Measurements from ENCODE around the gene AFF3.

AFF3 gene

DNA sequence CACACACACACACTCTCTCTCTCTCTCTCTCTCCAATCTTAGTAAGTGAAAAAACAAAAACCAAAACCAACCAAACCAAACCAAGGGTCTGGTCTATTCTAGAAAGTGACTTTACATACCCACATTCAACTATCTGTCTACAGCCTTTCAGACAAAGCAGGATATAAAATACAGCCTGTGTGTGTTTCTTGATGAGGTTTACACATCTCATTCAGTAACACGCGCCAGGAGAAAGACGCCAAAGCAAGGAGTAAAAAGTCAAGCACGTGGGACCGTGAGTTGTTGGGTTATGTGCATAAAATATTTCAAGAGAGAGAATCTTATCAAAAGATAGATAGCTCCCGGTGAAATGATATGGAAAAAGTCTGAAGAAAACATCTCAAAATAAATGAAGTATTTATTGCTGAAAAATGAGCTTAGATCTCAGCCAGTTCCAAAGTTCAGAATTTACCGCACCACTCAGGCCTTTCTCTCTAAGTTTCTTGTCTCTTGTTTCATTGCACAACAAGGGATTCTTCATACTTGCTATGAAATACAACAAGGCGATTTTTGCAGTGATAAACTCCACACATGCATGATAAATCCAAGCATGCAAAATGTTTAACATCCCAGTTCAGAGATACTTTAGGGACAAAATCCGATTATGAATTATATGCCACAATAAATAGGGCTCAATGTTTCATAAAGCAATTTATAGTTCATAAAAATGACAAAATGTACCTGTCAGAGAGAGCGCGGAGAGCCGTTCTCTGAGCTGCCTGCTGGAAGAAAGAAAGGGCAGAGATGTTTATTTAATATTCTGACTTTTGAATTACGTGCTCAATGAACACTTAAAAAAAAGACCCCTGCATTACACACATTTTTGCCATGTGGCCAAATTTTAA is 493.2 kb downstream of the AFF3 start:
- DNase-seq = no peak

DNA sequence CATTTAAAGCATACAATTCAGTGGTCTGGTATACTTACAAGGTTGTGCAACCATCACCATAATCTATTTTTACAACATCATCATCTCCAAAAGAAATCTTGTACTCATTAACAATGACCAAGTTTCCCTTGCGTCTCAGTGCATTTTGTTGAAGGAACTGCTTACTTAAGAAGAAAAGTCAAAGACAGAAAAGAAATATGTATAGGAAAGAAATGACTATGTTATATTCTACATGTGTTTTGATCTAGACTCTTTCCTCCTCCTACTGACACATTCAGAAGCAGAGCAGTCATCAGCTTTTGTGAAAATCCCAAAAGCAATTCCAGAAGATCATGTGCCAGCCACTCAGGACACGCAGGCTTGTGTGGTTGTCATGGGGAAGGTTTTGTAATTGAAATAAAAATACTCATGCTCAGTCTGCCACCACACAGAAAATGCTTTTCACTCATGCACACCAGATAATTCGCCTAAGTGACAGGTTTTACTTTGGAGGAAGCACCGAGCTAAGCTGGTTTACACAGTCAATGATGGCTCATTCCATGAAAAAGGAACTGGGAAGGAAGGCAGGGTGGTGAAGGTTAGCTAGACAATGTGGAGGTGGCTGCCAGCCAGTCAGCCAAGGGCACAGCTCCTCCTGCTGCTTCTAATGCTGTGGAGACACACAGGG is 494.1 kb downstream of the AFF3 start:
- no peak for DNase-seq

DNA sequence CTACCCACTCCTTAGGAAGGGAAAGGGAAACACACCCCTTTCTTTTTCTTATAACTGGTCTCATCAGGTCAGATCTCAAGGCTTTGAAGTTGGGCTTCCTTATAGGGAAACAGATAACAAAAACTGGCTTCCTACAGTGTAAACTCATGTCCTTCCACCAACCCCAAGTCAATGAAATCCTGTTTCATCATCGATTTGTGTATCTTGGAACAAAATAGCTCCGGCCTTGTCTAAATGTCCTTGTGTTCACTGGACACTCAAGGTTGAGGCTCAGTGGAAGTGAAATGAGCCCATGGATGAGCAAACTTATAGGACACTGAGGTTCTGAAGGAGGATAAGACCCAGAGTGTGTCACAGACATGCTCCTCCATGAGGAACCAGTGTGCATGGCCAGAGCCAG is 496.4 kb downstream of the AFF3 start:
- DNase-seq = no peak

DNA sequence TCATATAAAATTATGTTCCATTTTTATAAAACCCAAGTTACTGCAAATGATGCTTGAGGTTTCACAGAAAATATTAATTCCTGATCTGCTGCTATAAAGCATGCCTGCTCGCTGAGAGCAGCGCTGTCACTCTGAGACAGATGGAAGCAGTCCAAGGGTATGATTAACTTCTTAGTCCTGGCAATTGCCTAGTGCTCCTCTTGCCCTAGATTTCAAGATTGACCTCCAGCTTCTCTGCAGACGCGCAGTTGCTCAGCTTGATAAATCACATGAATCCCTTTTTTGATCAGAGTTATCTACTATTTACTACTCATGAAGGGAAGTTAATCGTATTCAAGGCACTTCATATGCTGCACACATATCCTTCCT is 498.0 kb downstream of the AFF3 start:
- no peak for DNase-seq

DNA sequence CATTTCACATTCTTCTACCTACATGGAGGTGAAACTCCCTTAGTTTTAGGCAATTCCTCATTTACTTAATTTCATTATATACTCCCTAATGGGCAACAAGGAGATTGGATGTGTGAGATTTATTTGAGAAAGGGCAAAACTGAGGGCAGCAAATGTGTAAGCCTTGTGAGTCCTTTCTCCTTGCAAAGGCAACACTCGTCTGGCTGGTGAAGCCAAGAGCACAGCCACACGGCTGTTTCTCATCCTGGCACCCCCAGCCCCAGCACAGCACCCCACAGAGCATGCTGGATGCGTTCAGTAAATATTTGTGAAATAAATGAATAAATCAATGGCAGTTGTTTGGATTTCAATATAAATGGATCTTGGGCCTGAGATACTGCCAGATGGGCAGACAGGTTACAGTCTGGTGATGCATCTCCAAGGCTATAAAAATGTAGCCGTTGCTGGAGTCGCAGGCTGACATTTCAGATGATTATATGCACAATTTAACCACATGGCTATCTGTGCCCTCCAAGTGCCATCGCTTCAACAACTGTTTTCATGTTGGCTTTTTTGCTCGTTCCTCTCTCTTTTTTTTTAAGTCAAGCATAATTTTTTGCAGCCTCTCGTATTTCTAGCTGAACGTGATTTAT is 498.5 kb downstream of the AFF3 start:
- DNase-seq = no peak

DNA sequence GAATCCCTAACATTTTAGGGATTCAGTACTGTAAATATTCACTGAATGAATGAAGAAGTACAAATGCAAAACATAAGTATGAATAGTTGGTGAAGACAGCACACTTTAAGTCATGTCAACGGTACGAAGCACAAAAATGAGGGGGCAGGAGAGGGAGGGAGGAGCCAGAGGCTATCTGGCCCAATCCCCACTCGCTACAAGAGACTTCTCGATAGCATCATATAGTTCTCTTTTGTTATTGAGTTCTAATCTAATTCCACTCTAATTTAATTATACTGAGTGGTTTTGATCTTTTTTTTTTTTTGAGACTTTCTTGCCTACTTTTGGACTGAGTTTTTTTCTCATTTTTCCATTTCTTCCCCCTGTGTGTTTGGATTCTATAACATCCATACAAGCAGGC is 500.4 kb downstream of the AFF3 start:
- DNase-seq = no peak

DNA sequence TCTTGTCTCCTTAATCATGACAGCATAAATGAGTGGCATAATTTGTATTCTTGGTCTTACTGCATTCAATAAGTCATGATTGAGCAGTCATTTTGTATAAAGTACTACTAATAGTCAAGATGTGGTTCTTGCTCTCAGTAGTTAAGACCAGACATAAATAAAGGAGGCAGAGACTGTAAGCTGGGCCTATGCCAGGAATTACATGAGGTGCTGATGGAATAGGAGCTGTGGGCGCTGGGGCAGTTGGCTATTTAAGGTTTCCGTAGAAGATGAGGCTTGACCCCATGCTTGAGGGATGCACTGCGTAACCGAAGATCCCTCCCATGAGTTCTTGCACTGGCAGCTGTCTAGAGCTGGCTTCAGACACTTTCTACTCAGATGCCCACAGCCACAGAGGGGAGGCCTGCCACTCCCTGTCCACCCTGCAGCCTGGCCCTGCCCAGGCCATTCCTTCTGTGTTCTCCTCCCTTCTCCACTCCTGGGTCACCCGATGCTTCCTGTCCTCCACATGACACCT is 501.7 kb downstream of the AFF3 start:
- no peak for DNase-seq

DNA sequence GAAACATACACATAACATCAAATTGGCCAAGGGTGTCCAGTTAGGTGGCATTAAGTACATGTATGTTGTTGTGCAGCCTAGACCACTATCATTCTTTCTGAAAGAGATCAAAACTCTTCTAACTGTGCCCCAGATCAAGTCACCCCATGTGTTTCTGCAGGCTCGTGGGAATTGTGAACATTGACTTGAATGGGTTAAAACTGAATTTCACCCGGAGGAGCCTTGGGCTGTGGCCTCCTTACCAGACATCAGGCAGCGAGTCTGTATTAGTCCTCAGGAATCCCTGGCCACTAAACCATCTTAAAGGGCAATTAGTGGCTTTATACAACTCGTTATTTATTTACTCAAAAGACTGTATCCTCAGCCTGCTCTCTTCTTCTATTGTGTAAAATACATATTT is 503.6 kb downstream of the AFF3 start:
- no peak for DNase-seq

DNA sequence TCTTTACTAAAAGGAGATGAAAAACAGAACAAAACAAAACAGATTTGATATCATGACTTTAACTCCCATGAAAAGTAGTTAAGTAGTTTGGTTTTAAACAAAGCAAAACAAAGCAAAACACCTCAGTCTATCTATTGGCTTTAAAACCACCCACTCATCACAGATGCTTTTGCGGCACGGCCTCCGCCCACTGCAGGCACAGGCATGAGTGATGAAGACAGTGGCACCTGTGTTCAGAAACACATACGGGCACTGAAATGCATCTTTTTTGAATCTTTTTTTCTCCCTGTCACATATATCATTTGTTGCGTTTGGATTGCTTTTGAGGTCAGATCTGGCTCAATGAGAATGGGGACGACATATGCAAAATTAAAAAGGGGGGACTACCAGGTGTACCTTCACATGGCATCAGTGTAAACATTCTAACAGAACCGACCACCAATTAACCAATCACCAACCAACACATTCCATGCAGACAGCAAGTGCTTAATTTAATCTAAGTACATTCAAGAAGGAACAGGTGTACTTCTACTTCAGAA is 505.2 kb downstream of the AFF3 start:
- no peak for DNase-seq

DNA sequence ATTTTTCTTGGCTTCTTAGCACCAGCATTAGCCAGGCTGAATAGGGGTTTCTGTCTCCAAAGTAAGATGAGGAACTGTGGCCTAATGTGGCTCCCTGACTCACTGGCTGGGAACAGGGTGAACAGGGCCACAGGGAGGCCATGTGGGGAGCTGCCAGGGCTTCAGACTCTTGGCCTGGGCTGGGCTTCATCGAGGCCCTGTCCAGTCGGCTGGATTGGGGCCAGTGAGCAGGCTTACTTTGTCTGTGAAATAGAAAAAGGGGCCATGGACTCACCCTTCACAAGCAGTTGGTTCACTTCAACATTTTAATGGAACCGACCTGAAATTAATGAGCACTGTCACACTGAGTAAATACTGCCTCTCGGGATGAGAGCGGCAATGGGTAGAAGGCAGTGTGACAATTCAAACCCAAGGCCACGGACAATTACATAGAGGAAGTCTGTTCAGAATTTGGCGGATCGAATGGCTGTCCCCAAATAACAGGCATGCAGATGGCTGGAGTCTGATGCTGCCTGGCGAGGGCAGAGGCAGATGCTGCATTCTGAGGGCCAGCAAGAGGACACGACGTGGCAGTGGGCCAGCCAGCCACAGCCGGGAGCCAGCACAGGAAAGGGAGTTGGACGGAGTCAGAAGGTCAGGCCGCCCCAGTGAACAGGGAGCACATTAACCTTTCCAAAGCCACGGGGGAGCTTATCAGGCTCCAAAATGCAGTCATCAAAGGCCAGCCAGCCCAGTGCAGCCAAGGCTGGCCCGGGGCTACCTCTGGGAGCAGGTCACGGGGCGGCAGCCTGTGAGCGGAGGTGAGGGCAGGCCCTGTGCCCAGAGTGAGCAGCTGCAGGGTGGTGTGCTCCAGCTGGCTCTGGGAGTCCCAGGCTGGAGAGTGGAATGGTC is 506.0 kb downstream of the AFF3 start:
- no peak for DNase-seq

DNA sequence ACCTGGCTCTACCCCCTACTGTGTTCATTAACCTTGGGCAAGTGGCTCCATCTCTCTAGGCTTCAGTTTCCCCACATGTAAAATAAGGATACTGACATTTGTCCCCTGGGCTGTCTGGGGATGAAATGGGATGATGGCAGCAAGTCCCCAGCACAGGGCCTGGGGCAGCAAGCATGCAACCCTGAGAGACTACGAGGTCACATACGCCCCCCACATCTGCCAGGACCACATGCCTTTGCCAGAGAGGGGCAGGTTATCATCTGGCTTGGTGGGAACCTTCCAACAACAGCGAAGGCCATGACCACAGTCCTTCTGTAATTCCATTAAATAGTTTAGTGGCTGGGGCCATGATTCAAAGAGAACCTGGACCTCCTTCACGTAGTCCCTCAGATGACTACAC is 506.7 kb downstream of the AFF3 start:
- DNase-seq = no peak

DNA sequence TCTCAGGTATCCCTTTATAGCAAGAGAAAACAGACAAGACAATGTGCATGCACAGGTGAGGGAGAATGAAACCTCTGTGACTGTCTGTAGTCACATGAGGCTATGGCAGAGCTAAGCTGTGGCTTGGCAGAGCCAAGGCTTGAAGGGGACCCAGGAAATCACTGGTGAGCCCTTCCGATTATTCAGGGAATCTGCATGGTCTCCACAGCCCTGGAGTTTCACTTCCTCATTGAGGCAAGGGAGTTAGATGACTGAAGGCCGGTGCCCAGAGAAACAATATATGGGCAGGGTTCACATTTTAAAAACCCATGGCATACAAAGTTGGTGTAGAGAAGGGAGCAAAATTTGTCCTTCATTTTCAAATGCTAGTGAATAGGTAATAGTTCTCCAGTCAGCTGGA is 508.2 kb downstream of the AFF3 start:
- DNase-seq = no peak

DNA sequence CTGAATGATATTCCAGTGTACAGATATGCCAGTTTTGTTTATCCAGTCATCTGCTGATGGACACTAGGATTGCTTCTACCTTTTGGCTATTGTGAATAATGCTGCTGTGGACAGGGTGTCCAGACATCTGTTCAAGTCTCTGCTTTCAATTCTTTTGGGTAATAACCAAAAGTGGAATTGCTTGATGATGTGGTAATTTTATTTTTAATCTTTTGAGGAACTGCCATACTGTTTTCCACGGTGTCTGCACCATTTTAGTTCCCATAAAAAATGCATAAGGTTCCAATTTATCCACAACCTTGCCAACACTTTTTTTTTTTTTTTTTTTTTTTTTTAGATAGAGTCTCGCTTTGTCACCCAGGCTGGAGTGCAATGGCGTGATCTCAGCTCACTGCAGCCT is 510.7 kb downstream of the AFF3 start:
- DNase-seq = no peak

DNA sequence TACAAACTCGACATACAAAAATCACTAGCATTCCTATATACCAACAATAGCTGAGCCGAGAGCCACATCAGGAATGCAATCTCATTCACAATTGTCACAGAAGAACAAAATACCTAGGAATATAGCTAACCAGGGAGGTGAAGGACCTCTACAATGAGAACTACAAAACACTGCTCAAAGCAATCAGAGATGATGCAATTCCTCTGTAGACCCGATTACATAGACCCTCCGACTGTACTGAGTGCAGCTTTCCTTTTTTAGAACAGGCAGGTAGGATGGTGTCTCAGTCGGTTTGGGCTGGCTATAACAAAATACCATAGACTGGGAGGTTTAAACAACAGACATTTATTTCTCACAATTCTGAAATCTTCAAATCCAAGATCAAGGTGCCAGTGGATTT is 513.1 kb downstream of the AFF3 start:
- no peak for DNase-seq

DNA sequence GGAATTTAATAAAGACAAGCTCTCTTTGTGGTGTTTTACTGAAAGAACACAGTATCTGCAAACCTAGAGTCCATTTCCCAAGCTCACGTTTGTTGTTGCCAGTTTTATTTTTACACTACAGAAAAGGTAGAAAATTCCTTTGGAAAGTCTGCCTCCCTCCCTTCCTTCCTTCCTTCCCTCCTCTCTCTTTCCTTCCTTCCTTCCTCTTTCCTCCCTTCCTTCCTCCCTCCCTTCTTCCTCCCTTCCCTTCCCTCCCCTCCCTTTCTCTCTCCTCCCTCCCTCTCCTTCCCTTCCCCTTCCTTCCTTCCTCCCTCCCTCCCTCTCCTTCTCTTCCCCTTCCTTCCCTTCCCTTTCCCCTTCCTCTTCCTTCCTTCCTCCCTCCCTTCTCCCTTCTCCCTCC is 516.2 kb downstream of the AFF3 start:
- DNase-seq = no peak

DNA sequence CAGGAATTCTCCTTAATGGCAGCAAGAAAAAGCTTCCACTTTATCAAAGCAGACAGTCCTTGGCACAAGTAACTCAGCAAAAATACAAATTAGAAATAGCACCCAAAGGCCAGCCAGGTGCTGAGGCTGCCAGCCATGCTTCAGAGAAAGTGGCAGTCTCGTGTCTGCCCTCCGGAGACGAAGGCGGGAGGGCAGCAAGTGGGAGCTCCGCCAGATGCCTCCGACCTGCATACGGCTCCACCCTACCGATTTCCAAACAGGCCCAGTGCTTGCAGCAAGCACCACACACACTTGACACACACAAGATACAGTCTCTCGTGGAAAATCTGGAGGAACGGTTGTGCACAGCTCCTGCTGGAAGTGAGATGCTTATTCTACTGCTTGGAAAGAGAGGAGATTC is 517.7 kb downstream of the AFF3 start:
- no peak for DNase-seq

DNA sequence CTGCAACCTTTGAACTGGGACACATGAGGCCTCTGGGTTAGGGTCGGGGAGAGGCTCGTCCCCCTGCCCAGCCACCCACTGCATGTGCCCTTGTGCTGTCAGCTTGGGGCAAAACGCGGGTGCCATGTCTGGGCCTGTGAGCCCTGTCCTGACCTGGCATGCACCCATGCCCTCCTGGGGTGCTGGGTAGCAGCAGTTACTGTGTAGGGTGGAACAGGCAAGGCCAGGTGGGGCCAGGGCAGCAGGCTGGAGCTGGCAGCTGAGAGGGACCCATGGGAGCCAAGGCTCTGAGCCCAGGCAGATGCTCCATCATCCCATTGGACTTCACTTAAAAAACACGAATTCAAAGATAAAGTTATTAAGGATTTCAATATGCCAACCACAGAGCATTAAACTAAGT is 518.8 kb downstream of the AFF3 start:
- no peak for DNase-seq

DNA sequence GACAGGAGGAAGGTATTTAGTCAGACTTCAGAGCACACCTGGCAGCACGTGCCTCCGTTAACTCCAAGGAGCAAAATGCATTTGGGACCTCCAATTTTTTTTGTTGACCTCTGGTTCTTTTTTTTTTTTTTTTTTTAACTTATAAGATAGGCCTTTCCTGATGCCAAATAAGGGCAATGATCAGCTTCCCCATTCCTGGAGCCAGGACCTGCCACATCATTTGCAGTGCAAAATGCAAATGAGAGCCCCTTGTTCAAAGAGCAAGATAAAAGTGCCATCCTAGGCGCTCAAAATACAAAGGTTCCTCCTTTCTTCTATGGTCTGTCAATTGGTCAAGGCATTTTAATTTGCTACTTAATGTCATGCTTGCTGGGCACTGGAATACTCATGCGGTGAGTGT is 519.4 kb downstream of the AFF3 start:
- no peak for DNase-seq

DNA sequence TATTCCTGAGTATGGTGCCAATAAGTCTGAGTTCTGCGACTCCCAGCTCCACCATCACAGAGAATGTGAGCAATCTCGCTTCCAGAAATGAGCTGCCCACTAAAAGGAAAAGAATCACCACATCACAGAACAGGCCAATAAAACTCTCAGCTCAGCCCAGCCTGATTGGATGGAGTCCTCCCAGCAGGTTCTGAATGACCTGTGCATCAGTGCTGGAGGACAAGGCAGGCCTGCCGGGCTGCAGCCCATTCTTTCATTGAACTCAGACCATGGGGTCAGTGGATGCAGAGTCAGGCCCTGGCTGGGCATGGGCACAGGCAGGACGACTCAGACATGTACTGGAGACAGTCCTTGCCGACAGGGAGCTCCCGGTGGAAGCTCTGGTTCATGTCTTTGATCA is 519.9 kb downstream of the AFF3 start:
- DNase-seq = no peak

DNA sequence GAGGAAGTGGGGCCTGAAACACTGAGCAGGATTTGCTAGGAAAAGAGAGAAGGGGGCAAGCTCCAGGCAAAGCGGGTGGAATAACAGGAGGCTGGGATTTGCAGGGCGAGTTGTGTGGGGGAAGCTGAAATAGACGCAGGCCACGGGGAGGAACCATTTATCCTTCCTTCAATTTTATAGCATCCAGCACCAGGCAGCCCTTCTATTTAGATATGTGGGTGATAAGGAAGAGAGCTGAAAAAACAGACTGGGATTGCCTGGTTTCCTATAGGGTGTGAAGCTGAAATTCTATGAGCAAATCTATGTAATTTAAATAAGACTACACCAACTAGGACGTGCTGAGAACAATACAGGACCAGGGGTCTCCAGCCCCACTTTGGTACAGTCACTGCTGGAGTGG is 520.6 kb downstream of the AFF3 start:
- DNase-seq = no peak

DNA sequence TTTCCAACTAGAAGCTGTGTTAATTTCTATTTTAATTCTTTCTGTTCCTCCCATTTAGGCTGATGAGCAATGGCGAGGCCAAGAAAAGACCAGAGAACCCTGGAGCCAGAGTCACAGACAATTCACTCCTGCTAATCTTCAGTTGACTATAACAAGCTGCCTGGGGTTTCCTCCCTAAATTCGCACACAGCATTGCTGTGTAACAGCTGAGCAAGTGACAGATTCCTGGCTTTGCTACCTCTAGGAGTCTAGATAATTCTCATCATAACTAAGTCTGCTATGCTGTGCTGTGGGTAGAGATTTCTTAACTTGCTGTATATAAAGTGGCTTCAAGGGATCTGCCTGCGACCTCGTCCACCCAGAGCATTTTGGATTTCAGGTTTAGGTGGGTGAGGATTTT is 521.3 kb downstream of the AFF3 start:
- DNase-seq = no peak

DNA sequence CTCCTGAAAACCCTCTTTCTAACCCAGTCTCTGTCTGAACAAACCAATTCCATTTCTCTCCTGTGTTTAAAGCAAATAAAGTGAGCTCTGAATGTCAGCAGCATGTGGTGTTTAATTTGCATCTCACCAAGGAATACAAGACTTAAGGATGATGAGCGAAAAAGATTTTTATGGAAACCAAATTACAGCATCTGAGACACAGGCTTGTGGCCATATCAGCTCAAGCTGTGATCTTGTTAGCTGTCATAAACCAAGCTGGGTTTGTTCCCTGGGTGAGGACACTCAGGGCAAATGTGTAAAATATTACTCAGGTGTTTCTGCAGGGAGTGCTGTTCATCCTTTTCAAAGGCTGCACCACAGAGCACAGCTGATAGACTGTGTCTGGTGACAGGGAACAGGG is 523.2 kb downstream of the AFF3 start:
- no peak for DNase-seq

Data from activated CD4-positive, alpha-beta T cell treated with anti-CD3 and anti-CD28 coated beads, Interleukin-10, Interleukin-2, amounts not matched to agents 100 ng/mL and 50 ng/mL, durations not matched to agents 16 hours and 8 hours (primary cell).